Loucy (cell line): Measurements from ENCODE around the gene CR1.
A peak's percentile ranks its signal among the peaks of the same experiment; 100 is the strongest.
"Not testable (repeated sequence)": the region's sequence is repeated elsewhere in the genome, so short reads cannot be mapped to it uniquely, and the experiment has no call there.

ENCODE experiments used
- H2AFZ ChIP-seq: fragments of 200-600 bp; sonication (generic); 2 replicates; pipeline ENCODE4 v1.6.0; 2016; ENCODE audit warnings: antibody characterized with exemption, mild to moderate bottlenecking, low read length, moderate library complexity
- H3F3A ChIP-seq: fragments of 200-600 bp; 2 replicates; pipeline ENCODE4 v1.6.0; 2016; ENCODE audit warnings: antibody characterized with exemption, low read depth, mild to moderate bottlenecking
- H3K27me3 ChIP-seq: fragments of 200-600 bp; sonication (generic); 2 replicates; pipeline ENCODE4 v1.6.1; 2014; ENCODE audit warnings: low read length, mild to moderate bottlenecking; ENCODE audit not compliant: insufficient read depth, poor library complexity, severe bottlenecking
- H3K36me3 ChIP-seq: fragments of 200-600 bp; sonication (generic); 2 replicates; pipeline ENCODE4 v1.6.1; 2016; ENCODE audit warnings: low read length; ENCODE audit not compliant: insufficient read depth
- H3K4me1 ChIP-seq: fragments of 200-600 bp; sonication (generic); 2 replicates; pipeline ENCODE4 v1.5.1; 2014; ENCODE audit warnings: low read length, mild to moderate bottlenecking; ENCODE audit not compliant: insufficient read depth, poor library complexity, severe bottlenecking
- H3K4me2 ChIP-seq: fragments of 200-600 bp; sonication (generic); 2 replicates; pipeline ENCODE4 v1.6.0; 2014; ENCODE audit warnings: antibody characterized with exemption, low read length, low read depth, mild to moderate bottlenecking; ENCODE audit not compliant: poor library complexity, severe bottlenecking
- H3K4me3 ChIP-seq: fragments of 200-600 bp; sonication (generic); 2 replicates; pipeline ENCODE4 v1.5.1; 2014; ENCODE audit warnings: low read length, mild to moderate bottlenecking, mixed read lengths; ENCODE audit not compliant: poor library complexity, severe bottlenecking
- H3K79me2 ChIP-seq: fragments of 200-600 bp; sonication (generic); 2 replicates; pipeline ENCODE4 v1.6.1; 2014; ENCODE audit warnings: low read length; ENCODE audit not compliant: insufficient read depth
- H3K9ac ChIP-seq: fragments of 200-600 bp; sonication (generic); 2 replicates; pipeline ENCODE4 v1.6.0; 2014; ENCODE audit warnings: mild to moderate bottlenecking, low read depth, low read length, moderate library complexity; ENCODE audit not compliant: poor library complexity, severe bottlenecking
- H3K9me2 ChIP-seq: fragments of 200-600 bp; sonication (generic); replicated peaks from 2 replicates; pipeline ENCODE4 v1.6.1; 2016; ENCODE audit warnings: low read depth, low read length, mixed read lengths
- H3K9me3 ChIP-seq: fragments of 200-600 bp; sonication (generic); 2 replicates; pipeline ENCODE4 v1.6.1; 2014; ENCODE audit warnings: mild to moderate bottlenecking, antibody characterized with exemption, low read length, low read depth; ENCODE audit not compliant: insufficient read depth
- H4K20me1 ChIP-seq: fragments of 200-600 bp; sonication (generic); 2 replicates; pipeline ENCODE4 v1.6.0; 2014; ENCODE audit warnings: antibody characterized with exemption, low read length, mild to moderate bottlenecking; ENCODE audit not compliant: insufficient read depth, poor library complexity, severe bottlenecking
- CTCF ChIP-seq: fragments of 200-600 bp; sonication (generic); conservative IDR thresholded peaks from 2 replicates; pipeline ENCODE4 v1.5.1; 2014; ENCODE audit warnings: mild to moderate bottlenecking, antibody characterized with exemption, low read length
- EZH2phosphoT487 ChIP-seq: fragments of 200-600 bp; IDR thresholded peaks from 2 replicates; pipeline ENCODE4 v1.6.1; 2018; ENCODE audit warnings: antibody characterized with exemption, mild to moderate bottlenecking, moderate library complexity, borderline replicate concordance

The CR1 gene

GRCh38 chr1:207578796-207579435 lies 83.0 kb downstream of the CR1 start:
- H3K4me1 ChIP-seq: no peaks in the 10 kb centered on the region
- no peaks in the 10 kb centered on the region for H3K27me3 ChIP-seq
- H3K4me3 ChIP-seq: no peak overlapping the region
- peak overlapping the region; percentile 40; the same call in 1 of the 2 replicates for H2AFZ ChIP-seq
- H3K9me2 ChIP-seq: no peaks in the 10 kb centered on the region
- H3F3A ChIP-seq: no peaks in the 10 kb centered on the region
- no peaks in the 10 kb centered on the region for H3K9me3 ChIP-seq
- H4K20me1 ChIP-seq: no peaks in the 10 kb centered on the region
- no peaks in the 10 kb centered on the region for H3K36me3 ChIP-seq
- no peak overlapping the region for H3K4me2 ChIP-seq
- no peaks in the 10 kb centered on the region for H3K79me2 ChIP-seq
- TF ChIP-seq EZH2phosphoT487 (no peak), CTCF (no peak)
- no peak overlapping the region for H3K9ac ChIP-seq

GRCh38 chr1:207579436-207579799 lies 83.5 kb downstream of the CR1 start:
- Histone ChIP-seq H3K27me3 (no peaks in the 10 kb centered on the region), H3K4me3 (no peak overlapping the region), H2AFZ (peak overlapping the region; percentile 40; the same call in 1 of the 2 replicates), H3K4me1 (no peaks in the 10 kb centered on the region), H3K79me2 (no peaks in the 10 kb centered on the region), H3K36me3 (no peaks in the 10 kb centered on the region), H4K20me1 (no peaks in the 10 kb centered on the region), H3K9me2 (no peaks in the 10 kb centered on the region), H3K4me2 (no peak overlapping the region), H3F3A (no peaks in the 10 kb centered on the region), H3K9me3 (no peaks in the 10 kb centered on the region), H3K9ac (no peak overlapping the region)
- TF ChIP-seq CTCF (peak; percentile 74), EZH2phosphoT487 (no peak)

DNA sequence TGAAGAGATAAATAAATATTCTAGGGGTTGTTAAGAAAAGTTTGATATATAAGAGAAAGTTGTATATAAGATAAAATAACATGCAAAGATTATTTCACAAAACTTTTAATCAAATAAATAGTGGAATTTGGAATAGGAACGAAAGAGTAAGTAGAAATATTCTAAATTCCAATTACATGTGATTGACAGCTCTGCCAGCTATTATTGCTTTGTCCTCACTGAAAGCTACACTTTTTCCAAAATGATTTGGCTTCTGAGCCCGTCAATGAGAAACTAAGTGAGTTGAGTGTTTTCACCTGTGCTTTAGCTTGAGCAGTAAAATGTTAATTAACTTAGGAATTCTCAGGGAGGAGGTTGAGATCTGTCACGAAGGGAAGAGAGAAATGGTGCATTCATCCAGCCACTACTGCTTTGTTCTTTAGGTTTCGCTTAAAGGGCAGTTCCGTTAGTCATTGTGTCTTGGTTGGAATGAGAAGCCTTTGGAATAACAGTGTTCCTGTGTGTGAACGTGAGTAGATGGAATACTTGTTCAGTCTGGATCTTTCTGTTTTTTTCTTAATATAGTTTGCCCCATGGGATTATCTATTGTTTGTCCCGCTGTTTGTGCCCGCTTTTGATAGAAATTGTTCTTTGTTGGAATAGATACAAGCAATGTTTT lies 85.7 kb downstream of the CR1 start:
- no peak overlapping the region for H3K4me3 ChIP-seq
- no peak for TF ChIP-seq EZH2phosphoT487
- TF ChIP-seq CTCF: no peak
- no peaks in the 10 kb centered on the region for H4K20me1 ChIP-seq
- no peak overlapping the region for H2AFZ ChIP-seq
- H3K4me2 ChIP-seq: no peak overlapping the region
- no peaks in the 10 kb centered on the region for H3K36me3 ChIP-seq
- no peaks in the 10 kb centered on the region for H3K79me2 ChIP-seq
- H3K9ac ChIP-seq: no peak overlapping the region
- H3K9me3 ChIP-seq: no peaks in the 10 kb centered on the region
- H3K4me1 ChIP-seq: no peaks in the 10 kb centered on the region
- no peaks in the 10 kb centered on the region for H3F3A ChIP-seq
- no peaks in the 10 kb centered on the region for H3K27me3 ChIP-seq
- H3K9me2 ChIP-seq: no peaks in the 10 kb centered on the region

- not testable (repeated sequence) for H3K27me3 ChIP-seq, H3K4me2 ChIP-seq, H4K20me1 ChIP-seq, H3K9me2 ChIP-seq, H3K9ac ChIP-seq, H3K79me2 ChIP-seq, H3F3A ChIP-seq, H3K9me3 ChIP-seq, H3K4me1 ChIP-seq, H3K36me3 ChIP-seq, H2AFZ ChIP-seq, H3K4me3 ChIP-seq
Measured at GRCh38 chr1:207589506-207589905, 93.5 kb downstream of the CR1 start.

- not testable (repeated sequence) for H3K9me3 ChIP-seq, H3K4me3 ChIP-seq, H4K20me1 ChIP-seq, H3K4me1 ChIP-seq, H3K27me3 ChIP-seq, H3K9me2 ChIP-seq, H3F3A ChIP-seq, H3K79me2 ChIP-seq, H3K36me3 ChIP-seq, H2AFZ ChIP-seq, H3K4me2 ChIP-seq, H3K9ac ChIP-seq
Measured at GRCh38 chr1:207591205-207591604, 95.2 kb downstream of the CR1 start.
